Activated naive CD4-positive, alpha-beta T cell (primary cell): ENCODE results near the gene ALDH1A2.
"Not testable (repeated sequence)": the region's sequence is repeated elsewhere in the genome, so short reads cannot be mapped to it uniquely, and the experiment has no call there.

Experiments
- DNase-seq, 4 experiments: peaks; one replicate each; lab custom pipeline; 2025; lab: John Stamatoyannopoulos, UW

Gene ALDH1A2

GRCh38 chr15:58065445-58066041 lies at the start of gene ALDH1A2:
Gene ALDH1A2, minus strand, starts transcription at chr15:58065711. Its CDS starts 61 bp downstream, at chr15:58065650.
- DNase-seq = no peak

- DNase-seq = no peak
These were observed 49.3 kb upstream of the ALDH1A2 start for GRCh38 chr15:58114812-58115211.

DNA sequence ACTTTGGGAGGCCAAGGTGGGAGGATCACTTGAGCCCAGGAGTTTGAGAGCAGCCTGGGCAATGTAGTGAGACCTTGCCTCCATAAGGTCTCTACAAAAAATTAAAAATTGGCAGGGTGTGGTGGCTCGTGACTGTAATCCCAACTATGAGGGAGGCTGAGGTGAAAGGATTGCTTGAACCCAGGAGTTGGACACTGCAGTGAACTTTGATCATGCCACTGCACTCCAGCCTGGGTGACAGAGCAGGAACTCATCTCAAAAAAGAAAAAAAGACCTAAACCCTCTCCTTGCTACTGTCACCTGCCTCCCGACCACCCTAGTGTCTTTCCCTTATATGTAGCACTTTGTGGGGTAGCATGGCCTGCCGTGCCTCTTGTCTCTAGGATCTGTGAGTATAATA lies 48.9 kb upstream of the ALDH1A2 start:
- no peak for DNase-seq

- DNase-seq = not testable (repeated sequence)
These were observed 47.8 kb upstream of the ALDH1A2 start for GRCh38 chr15:58113358-58113757.

GRCh38 chr15:58111718-58112104 lies 46.2 kb upstream of the ALDH1A2 start:
- no peak for DNase-seq

DNA sequence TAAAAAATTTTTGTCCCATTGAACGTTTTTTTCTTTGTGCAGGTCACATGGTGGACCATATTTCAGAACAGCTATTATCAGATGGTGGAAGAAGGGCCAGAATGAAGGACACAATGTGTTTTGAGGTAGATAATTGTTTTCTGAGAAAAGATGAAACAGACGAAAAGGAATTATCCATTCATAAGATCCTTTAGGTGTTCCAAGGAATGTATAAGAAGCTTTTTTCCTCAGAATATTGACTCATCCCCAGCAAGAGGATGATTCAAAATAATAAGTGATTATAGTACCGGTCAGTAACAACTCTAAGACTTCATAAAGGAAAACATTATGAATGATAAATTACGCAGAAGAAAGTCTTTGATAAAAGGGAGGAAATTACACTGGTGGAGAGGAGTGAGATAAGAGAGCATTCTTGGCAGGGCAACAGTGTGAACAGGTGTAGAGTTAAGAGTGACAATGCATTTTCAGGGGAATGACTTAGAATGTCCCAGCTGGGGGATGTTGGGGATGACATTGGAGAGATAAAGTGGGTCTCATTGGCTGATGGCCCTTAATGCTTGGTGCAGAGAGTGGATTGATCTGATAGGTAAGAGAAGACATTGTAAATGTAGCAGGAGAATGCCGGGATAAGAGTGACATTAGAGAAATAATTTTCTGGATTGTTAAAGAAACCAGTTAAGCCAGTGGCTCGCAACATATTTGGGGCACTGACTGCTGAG lies 45.6 kb upstream of the ALDH1A2 start:
- DNase-seq = no peak

GRCh38 chr15:58109419-58109818 lies 43.9 kb upstream of the ALDH1A2 start:
- no peak for DNase-seq

DNA sequence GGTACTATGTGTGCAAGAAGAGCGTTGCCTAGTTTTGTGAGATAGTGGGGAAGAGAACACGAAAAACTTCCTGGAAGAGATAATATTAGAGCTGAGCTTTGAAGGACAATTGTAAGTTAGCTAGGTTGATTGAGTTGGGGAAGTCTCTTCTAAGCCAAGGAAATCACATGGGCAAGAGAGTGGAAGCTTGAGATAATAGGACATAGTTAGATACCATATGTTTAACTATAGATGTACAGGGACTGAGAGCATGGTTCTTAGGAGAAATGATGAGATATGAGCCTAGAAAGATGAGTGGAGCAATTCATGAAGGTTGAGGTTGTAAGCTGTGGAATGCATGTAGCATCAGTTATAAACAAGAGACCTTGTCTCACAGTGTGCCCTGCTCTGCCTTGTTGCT lies 42.6 kb upstream of the ALDH1A2 start:
- no peak for DNase-seq

GRCh38 chr15:58103482-58103881 lies 38.0 kb upstream of the ALDH1A2 start:
- DNase-seq = no peak

DNA sequence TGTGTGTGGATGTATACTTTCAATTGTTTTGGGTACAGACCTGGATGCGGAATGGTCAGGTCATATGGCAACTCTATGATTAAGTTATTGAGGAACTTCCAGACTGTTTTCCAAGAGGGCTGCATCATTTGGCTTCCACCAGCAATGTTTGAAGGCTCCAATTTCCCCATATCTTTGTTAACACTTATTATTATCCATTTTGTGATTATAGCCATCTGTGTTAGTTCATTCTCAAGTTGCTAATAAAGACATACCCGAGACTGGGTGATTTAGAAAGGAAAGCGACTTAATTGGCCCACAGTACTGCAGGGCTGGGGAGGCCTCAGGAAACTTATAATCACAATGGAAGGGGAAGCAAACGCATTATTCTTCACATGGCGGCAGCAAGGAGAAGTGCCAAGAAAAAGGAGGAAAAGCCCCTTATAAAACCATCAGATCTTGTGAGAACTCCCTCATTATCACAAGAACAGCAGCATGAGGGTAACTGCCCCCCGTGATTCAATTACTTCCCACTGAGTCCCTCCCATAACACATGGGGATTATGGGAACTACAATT lies 31.1 kb upstream of the ALDH1A2 start:
- no peak for DNase-seq

DNA sequence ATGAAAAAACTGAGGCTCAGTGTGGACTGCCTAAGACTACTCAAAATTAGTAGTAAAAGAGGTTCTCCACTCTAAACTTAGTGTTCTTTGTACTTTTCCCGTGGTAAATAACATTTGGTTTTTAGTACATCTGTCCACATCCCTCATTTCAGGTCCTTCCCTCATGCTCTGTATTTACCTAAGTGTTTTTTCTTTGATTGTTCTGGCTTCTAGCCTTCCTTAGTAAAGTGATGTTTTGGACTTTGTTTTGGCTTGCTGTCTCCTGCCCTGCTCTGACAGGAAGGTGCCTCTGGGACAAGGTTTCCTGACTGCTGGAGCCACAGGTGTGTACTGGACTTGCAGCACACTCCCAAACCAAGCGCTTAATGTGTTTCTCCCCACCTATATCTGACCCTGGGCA lies 29.9 kb upstream of the ALDH1A2 start:
- DNase-seq = no peak

DNA sequence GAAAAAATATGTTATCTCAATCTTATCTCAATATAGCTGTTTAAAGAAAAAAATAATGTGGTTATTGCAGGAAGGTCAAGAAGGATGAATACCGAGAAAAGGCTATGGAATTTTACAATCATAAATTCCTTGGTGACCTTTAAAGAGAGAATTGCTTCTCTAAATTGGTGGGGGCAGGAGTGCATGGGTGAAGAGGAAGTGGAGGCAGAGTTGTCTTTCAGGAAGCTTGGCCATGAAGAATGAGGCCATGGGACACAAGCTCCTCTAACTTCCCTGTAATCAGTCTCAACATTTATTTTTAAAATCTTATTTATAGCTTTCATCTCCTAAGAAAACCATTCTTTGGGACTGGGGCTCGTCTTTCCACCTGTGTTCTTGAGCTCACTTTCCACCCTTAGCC lies 22.4 kb upstream of the ALDH1A2 start:
- no peak for DNase-seq

- no peak for DNase-seq
These were observed 21.0 kb upstream of the ALDH1A2 start for GRCh38 chr15:58086491-58086890.

- no peak for DNase-seq
These were observed 18.0 kb upstream of the ALDH1A2 start for GRCh38 chr15:58083526-58083925.

GRCh38 chr15:58081891-58082290 lies 16.4 kb upstream of the ALDH1A2 start:
- no peak for DNase-seq

DNA sequence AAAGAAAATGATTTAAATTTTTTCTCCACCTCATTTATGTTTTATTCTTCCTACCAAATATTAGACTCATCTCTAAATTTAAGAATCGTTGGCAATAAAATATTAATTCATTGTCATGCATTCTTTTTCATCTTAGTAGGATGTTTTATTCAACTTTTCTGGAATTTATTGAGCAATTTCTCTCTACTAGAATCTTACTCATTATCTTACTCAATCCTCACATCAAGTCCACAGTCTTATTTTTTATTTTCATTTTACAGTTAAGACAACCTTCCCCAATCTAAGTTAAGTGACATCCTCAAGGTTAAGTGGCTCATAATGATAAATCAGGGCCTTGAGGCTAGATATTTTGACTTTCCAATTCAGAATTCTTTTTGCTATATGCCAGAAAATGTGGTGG lies 15.9 kb upstream of the ALDH1A2 start:
- DNase-seq = no peak

- not testable (repeated sequence) for DNase-seq
These were observed 15.4 kb upstream of the ALDH1A2 start for GRCh38 chr15:58080959-58081358.

DNA sequence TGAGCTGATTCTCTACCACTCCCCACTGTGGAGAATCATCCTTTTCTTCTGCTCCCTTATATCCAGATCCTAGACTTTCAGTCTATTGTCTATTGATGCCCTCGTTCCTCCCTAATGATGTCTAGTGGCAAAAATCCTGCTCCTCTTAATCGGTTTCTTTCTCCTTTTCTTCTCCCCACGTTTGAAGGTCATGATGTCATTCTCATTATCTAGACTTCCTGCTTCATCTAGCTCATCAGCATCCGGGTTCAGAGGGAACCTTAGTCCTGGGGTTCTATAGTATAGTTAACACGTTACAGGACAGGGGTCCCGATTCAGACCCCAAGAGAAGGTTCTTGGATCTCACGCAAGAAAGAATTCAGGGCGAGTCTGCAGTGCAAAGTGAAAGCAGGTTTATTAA lies 14.9 kb upstream of the ALDH1A2 start:
- DNase-seq = no peak

DNA sequence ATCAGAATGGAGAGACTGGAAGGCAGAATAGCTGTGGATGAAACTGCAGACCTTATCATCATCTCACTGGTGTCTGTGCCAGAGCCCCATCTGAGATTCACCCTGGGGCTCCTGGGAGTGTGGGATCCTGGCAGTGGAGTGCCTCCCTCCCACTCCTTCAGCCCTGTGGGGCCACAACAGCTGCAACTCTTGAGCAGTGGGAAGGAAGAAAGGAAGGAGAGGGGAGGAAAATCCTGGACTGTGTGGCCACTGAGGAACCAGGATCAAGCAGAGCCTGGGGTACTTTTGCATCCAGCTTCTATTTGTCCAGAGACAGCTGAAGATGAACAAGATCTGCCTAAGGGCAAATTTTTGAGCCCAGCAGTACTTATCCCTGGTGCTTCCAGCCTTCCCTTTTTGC lies 13.1 kb upstream of the ALDH1A2 start:
- no peak for DNase-seq

DNA sequence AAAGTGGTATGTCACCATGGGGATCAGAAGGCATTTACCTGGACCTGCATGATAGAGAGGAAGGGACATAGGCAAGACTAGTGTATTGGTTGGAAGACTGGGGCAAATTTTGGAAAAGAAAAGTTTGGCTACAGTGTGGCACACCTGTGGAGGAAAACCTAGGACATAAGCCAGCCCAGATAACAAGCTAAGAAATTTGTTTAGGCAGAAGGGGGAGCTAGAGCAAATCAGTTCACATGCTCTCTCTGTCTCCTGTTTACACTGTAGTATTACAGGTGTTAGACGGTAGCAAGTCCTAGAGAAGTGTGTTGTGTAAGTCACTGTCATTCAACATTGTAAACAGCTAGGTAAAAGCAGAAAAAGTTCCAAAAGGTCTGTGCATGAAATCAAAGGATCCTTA lies 11.9 kb upstream of the ALDH1A2 start:
- no peak for DNase-seq

GRCh38 chr15:58074452-58074851 lies 8.9 kb upstream of the ALDH1A2 start:
- DNase-seq = no peak

- DNase-seq = no peak
These were observed 5.4 kb upstream of the ALDH1A2 start for GRCh38 chr15:58070801-58071418.

DNA sequence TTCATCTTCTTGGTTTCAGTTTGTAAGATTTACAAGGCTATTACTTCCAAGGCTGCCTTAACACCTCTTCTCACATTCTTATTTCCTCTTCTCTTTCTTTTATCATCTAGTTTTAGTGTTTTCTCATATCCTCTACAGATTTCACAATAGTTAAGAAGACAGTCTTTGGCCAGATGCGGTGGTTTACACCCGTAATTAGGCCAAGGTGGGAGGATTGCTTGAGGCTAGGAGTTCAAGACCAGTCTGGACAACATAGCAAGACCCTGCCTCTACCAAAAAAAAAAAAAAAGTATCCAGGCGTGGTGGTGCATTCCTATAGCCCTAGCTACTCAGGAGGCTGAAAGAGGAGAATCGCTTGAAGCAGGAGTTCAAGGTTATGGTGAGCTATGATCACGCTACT lies 3.5 kb upstream of the ALDH1A2 start:
- DNase-seq = no peak
